EL (cell line): ENCODE data around the gene PRDM1.

Source experiments
- DNase-seq: peaks from one replicate; pipeline ENCODE4 v3.0.0-alpha.2; 2016

Gene PRDM1

GRCh38 chr6:106085984-106086813 lies at the start of gene PRDM1:
PRDM1 (plus strand) TSS chr6:106086336; CDS start chr6:106086554, 218 bp downstream.
- DNase-seq = peak; percentile 87

- DNase-seq = peak; percentile 84
Observed at GRCh38 chr6:106037060-106037459, 49.1 kb upstream of the PRDM1 start.

GRCh38 chr6:106039897-106040592 lies 46.1 kb upstream of the PRDM1 start:
- DNase-seq = peak; percentile 11

GRCh38 chr6:106044151-106044550 lies 42.0 kb upstream of the PRDM1 start:
- no peak for DNase-seq

DNA sequence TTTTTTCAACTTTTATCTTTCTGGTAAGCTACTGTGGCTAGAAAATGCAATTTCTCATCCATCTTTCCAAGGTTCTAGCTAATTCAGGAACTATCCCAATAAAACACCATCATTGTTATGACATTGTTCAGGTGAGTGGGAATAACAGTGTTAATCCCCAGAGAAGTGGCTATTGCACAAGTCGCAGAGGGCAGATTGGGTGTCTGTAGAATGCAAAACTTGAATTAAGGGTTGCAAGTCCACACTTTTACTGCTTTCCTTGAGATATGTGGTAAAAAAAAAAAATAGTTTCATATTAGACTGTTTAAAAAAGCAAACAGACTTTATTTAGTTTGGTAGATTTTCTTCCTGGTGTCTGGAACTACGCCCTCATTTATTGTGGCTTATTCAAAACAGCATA lies 41.1 kb upstream of the PRDM1 start:
- no peak for DNase-seq

DNA sequence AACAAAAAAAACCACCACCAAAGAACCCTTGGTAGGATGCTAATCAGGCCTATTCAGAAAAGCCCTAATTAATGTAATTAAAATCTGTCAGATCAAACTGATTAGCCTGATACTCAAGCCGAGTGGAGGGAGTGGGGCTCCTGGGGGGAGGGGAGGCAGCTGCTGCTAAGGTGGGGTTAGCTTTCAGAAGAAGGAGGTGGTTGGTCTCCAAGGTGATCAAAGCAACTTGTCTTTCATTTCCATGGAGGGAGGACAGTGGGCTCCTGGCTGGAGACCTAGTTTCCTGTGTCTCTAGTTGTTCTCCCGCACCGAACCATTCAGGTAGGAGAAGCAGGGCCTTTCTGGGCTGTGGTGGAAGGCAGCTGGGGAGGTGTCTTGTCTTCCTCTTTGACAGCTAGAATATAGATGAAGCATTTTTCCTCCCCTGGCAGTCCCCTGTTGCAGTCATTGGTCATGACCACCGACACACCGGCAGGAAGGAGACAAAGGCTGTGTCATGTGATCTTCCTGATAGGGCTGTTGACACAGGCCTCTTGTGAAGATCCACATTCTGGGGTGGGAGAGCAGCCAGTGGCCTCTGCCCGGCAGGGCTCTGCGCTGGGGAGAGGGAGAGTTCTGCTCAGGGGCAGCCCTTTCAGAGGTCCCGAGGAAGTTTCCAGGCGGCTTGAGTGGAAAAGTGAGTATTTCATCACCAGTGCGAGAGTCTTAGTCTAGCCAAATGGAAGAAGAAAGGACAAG lies 39.9 kb upstream of the PRDM1 start:
- DNase-seq = no peak

- no peak for DNase-seq
Observed at GRCh38 chr6:106046854-106047200, 39.3 kb upstream of the PRDM1 start.

GRCh38 chr6:106048336-106048735 lies 37.8 kb upstream of the PRDM1 start:
- DNase-seq = no peak

DNA sequence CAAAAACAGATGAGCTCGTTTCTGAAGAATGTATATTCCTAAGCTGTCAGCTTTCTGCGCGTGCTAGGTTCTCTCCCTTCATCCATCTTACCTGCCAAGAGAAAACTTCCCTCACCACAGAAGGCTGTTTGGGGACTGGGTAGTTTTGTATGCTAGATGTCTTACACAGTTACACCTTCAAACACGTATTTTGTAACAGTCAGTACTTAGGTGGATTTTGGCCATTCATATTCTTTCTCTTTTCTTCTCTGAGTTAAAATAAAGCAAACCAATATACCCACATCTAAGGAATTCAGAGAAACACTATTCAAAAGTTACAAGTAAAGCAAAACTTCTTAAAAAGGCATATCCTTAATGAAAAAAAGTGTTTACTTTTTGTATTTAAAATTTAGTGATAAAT lies 35.6 kb upstream of the PRDM1 start:
- DNase-seq = no peak

- DNase-seq = no peak
Observed at GRCh38 chr6:106051226-106051625, 34.9 kb upstream of the PRDM1 start.

DNA sequence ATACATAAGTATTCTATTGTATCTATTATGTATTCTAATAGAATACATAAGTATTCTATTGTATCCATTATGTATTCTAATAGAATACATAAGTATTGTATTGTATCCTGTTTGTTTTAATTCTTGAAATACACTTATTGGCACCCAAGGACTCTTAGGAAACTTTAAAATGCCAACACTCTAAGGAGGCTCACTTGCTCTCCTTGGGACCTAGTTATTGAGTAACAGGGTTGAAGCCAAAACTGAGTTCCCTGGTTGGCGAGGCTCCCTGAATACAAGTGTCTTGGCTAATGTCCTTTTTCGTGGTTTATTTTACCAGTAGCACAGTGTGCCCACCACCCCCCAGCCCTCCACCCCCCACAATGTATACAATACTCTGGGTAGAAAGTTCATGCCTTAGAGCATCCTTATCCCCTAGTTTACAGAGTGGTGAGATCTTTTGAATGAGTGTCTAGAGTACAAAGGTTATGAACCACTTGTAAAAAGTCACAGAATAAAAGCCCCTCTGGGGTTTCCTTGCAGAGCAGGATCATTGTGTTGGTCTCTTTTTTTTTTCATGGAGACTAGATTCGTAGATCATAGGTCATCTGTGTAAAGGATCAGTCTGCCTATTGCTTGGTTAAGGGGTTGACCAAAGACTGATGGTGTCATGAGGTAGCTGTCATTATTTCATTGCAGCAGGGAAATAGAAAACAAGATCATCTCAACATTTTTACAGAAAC lies 32.5 kb upstream of the PRDM1 start:
- no peak for DNase-seq

DNA sequence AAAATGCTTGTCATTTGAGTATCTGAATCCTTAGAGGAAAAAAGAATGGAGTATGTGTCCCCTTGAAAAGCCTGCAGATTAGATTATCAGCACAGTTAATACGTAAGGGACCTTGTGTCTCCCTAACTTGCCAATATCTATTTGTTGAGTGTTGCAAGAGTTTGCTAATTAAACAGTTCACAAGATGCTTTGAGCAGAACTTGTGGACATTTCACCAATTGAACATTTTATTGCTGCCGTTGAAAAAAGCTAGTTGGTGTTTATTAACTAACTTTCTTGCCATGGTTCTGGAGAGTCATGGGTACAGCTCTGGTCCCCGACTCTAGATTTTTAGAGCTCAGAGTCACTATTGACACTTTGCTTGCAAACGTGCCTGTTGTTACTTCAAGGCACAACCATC lies 30.6 kb upstream of the PRDM1 start:
- no peak for DNase-seq

DNA sequence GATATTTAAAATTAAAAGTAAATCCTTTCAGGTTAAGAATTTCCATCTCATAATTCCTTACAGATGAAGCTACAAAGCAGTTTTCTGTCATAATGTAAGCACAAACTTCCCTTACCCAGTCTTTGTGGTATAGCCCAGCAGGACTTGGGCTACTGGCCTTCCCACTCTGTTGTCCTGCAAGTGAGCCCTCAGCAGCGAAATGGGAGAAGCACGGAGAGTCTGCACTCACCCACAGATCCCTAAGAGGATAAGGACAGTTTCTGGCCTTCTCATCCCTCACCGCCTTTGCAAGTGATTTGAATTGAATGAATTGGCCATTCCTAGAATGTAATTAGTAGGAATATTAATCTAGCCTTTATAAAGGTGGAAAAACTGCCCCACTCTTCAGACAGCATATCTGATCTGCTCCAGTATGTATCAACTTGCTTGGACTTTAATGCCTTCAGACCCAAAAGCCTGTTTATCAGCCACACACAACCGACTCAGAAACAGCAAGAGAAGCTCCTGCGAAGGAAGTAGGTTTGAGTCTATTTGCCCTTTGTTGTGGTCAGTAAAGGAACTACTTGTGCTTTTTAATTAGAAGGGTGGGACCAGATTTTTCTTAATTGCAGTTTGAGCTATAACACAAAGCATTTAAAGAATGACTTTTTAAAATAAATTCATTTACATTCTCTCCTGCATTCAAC lies 29.9 kb upstream of the PRDM1 start:
- no peak for DNase-seq

GRCh38 chr6:106056746-106057390 lies 29.3 kb upstream of the PRDM1 start:
- no peak for DNase-seq

GRCh38 chr6:106059331-106059730 lies 26.8 kb upstream of the PRDM1 start:
- no peak for DNase-seq

DNA sequence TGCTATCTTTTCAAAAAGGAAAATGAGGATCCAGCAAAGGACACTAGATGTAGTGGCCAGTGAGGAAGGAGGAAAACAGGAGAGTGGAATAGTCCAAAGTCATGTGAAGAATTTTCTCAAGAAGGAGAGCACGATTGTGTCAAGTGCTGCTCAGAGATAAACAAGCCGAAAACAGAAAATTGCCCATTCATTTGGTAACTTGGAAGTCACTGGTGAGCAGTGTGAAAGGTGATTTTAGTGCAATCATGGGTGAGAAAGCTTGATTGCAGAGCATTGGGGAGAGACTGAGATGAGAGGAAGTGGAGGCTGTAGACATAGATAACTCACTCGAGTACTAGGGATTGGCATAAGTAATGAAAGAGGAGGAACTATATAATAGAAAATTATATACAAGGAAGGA lies 26.0 kb upstream of the PRDM1 start:
- no peak for DNase-seq

DNA sequence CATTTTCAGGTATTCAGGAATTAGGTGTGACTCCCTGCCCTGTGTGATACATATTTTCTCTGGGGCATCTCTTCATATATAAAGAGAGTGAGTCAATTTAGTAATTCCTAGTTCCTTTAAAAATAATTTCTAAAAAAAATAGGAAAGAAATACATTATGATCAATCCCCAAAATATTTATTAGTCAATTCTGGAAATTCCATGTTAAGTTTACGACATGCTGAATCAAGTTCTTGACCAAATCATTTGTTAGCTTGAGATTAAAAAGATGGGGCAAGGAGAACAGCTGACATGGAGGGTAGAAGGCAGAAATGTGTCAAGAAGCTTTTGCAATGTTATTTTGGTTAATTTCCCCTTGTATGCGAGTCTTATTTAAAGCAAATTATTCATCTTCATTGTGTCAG lies 22.7 kb upstream of the PRDM1 start:
- DNase-seq = peak; percentile 72

GRCh38 chr6:106064142-106064541 lies 22.0 kb upstream of the PRDM1 start:
- peak; percentile 33 for DNase-seq

GRCh38 chr6:106064756-106065155 lies 21.4 kb upstream of the PRDM1 start:
- DNase-seq = peak; percentile 56

- peak; percentile 49 for DNase-seq
Observed at GRCh38 chr6:106066989-106067388, 19.1 kb upstream of the PRDM1 start.

DNA sequence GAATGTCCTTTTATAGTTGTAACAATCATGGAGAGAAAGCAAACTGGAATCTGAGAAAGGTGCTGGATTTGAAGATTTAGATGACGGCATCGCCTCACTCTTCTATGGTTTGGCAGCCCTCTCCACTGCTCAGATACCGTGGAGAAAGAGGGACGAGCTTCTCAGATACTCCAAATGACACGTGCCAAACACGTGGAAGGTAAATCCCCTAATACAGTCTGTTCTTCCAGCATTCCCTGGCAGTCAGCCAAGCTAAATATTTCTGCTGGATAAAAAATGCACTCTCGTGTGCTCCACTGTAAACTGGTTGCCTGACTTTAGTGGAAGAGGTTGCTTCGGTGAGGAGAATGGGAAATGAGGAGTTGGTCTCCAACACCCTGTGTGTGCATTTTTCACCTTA lies 16.7 kb upstream of the PRDM1 start:
- peak; percentile 84 for DNase-seq

DNA sequence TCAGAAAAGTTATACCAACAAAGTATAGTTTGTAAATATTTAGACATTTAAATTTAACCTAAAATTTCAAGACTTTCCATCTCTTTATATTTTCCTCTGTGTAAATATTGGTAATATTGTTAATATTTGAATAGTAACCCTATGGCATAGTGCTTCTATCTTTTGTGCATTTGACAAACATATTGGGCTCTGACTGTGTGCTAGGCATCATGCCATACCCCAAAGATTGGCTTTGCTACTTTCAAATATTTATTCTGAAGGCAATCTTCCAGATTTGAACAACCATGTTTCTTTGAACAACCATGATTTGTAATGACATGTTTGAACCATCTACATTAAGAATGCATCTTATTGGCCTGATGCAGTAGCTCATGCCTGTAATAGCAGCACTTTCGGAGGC lies 15.5 kb upstream of the PRDM1 start:
- no peak for DNase-seq
